DMS79 treated with DMSO at 0.1 percent for 48 hours (cell line): ENCODE data around the gene ZG16B.

Experiments used
- DNase-seq: peaks from one replicate; lab custom pipeline; 2025; lab: John Stamatoyannopoulos, UW

Gene ZG16B, protein sequence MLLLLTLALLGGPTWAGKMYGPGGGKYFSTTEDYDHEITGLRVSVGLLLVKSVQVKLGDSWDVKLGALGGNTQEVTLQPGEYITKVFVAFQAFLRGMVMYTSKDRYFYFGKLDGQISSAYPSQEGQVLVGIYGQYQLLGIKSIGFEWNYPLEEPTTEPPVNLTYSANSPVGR

DNA sequence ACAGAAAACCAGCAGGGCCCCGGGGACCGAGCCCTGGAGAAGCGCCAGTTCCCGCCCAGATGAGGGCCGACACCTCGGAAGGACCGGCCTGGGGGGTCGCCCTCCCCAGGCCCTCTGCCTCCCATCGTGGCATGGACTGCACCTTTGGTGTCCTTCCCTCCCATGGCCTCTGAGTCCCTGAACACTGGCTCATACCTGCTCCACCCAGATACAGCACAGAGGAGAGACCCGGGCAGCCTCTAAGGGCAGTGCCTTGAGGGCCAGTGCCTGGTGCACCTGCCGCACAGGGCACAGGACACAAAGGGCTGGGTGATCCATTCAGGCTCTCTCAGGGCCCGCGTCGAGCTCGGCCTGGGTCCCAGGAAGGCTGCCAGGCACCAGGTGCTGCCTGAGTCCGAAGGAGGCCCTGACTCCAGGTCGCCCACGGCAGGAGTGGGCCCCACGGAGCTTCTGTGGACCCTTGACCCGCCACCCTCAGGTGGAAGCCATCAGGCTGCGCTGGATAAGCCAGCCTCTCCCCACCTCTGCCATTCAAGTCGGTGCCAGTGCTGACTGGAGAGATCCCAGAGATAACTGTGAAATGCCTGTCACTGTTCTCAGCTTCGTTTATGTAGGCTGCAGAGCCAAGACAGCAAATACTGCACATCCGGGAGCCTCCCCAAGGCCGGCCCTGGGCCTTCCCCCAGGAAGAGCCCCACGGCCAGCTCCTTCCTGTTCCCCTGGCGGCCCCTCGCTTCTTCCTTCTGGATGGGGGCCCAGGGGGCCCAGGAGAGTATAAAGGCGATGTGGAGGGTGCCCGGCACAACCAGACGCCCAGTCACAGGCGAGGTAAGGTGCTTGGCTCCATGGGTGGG lies at the start of gene ZG16B:
Gene ZG16B, plus strand, starts transcription at position 803 of the 854 bp plus-strand sequence. CDS start 139 bp downstream, outside the sequence.
- DNase-seq: no peak

DNA sequence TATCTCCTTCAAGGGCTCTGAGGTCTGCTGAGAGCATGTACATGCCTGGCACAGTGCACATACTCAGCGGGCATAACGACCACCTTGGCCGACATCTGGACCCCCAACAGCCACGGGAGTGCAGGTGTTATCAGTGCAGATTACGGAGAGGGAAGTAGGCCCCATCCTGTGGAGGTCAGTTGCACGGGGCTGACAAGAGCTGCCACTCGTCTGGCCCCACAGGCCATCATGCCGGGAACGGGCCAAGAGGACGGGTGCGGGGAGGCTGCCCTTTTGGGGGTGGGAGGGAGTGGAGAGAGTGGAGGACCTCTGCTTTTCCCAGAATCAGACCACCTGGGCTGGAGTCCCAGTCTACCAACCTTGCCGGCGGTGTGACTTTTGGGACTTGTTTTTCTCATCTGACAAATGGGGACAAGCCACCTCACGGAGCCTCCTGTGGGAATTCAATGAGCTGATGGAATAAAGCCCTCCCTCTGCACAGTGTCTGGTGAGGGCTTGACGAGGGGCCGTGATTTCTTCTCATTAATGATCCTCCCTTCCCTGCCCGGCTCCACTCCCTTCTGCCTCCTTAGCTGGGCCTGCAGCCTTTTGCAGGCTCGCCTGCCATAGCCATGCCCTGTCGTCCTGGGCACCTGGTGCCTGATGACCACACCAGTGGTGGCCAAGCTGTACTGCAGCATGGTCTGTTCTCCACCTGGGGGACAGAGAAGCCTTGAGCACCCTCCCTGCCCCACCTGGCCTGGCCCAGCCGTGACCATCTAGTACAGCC lies 47.3 kb upstream of the ZG16B start:
- no peak for DNase-seq

DNA sequence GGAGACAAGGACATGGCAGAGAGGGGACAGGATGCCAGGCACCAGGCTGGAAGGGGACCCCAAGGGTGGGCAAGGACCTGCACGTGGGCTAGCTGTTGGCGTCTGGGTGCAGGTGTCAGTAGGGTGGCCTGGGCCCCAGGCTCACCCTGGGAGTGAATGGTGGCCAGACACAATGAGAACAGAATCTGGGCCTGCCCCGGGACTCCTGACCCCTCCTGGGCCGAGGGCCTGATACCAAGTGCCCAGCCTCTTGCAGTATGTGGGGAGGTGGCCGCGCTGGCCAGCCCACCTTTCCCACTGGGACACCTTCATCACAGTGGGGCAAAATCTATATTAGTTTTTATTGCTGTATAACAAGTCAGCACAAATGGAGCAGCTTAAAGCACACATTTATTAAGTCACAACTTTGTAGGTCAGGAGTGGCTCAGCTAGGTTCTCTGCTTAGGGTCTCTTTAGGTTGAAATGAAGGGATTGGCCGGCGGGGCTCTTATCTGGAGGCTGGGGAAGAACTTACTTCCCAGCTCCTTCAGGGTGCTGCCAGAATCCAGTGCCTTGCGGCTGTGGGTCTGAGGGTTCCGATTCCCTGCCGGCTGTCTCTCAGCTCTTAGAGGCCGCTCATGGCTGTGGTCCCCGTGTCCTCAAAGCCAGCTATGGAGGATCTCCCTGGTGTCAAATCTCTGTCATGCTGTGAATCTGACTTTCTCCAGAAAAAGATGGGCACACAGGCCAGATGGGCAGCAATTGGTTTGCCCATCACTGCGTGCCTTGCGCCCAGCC lies 46.3 kb upstream of the ZG16B start:
- DNase-seq: no peak

DNA sequence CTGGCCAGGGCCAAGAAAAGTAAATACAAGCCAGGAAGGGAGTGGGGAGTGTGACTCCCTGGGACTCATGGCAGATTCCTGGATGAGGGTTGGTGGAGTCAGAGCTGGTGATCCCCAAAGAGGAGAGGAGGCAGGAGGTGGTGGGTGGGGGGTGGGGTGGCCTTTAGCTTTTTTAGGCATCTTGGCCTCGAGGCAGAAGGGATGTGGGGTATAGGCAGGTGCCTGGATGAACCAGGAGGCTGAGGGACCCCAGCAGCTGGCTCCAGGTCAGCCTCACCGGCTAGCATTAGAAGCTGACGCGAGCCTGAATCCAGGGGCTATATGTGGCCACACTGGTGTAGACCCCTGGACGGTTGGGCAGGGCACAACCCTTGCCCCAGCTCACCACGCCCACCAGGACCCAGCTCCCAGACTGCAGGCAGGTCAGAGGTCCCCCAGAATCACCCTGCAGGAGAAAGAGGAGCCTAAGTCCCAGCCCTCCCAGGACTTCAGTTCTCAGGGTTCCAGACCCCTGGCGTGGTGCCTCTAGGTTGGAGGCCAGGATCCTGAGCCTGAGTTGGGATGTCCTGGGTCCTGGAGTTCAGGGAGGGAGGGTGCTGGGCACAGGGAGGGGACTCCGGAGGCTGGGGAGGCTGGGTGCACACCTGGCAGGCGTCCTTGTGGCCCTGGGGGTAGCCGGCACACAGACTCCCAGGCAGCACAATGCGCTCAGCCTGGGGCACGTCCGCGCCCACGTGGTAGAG lies 45.6 kb upstream of the ZG16B start:
- DNase-seq: no peak

DNA sequence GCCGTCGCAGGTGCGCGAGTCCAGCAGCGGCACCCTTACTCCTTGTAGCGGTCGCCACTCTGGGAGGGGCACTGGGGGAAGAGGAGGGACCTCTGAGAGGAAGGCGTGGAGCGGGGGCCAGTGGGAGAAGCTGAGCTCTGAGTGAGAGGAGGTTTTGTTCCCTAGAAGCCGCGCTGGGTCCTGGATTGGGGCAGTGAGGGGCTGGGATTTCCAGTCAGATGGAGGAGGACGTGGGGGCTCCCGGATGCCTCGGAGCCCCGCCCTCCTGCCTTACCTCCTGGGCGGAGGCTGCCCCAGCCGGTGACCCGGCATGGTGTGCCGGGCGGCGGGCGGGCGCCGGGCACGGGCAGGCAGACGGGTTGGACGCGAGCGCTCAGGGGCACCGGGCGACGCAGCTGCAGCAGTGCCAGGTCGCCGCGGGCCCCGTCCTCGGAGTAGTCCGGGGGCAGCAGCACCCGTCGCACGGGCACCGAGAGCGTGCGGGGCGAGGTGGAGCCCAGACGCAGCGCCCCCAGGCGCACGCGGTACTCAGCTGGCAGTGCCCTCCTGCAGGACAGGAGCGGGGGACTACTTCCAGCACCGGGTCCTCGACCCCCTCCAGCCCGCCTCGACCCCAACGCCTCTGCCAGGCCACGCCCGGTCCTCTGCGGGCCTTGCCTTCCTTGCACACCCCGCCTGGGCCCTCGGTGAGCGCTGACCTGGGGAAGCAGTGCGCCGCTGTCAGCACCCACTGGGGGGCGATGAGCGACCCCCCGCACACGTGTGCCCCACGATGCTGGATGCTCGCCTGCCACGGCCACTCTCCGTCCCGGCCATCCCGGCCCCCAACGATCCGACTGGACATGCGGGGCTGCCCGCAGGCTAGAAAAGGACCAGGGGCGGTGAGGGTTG lies 44.8 kb upstream of the ZG16B start:
- no peak for DNase-seq

DNA sequence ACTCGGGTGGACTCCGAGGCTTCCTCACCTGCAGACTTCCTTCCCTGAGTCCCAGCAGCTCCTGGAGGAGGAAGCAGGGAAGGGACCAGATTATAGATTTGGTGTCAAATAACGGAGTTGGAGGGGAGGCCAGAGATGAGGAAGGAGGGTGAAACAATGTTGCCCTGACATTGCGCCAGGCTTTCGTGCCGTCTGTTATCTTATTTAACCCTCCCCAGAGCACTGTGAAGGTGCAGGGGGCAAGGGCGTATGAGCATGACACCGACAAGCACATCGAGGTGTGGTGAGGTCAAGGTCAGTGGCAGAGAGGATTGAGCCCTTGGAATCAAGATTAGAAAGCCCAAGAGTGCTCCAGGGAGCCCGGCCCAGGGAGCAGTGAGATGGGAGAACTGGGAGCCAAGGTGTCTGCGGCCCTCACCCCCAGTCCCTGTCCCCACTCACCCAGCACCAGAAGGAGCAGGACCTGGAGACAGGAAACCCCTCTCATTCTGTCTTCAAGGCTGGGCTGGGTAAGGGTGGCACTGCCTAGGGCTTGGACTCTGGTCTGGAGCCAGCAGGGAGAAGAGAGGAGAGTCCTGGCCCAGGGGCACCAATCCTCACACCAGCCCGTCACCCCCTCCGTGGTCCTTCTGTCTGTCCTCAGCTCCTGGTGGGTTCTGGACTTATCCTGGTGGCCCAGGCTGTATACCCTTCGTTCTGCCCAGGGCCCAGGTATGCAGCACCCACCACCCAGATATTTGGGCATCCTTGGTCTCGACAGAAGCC lies 43.9 kb upstream of the ZG16B start:
- no peak for DNase-seq

DNA sequence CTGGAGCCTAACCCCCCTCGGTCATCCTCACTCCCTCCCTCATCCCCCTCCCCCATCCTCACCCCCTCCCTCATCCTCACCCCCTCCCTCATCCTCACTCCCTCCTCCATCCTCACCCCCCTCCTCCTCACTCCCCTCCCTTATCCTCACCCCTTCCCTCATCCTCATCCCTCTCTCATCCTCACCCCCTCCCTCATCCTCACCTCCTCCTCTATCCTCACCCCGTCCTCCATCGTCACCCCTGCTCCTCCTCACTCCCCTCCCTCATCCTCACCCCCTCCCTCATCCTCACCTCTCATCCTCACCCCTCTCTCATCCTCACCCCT lies 43.3 kb upstream of the ZG16B start:
- DNase-seq: no peak

DNA sequence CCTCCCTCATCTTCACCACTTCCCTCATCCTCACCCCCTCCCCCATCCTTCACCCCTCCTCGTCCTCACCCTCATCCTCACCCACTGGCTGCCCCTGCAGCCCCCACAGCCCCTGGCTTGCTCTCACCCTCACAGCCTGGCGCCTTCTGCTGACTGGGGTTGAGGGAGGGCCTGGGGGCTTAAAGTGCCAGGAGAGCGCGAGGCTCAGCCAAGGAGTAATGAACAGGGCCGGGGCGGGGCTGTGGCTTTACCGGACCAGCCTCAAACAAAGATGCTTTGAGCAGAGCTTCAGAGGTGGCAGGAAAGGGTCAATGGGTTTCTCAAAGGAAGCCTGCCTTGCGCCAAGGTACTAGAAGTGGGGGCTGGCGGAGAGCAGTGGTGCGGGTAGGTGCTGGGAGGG lies 42.7 kb upstream of the ZG16B start, which contains the start of gene PRSS33:
Gene PRSS33, minus strand, starts transcription at position 155 of the 400 bp plus-strand sequence. CDS start 1,013 bp downstream, outside the sequence.
- no peak for DNase-seq

DNA sequence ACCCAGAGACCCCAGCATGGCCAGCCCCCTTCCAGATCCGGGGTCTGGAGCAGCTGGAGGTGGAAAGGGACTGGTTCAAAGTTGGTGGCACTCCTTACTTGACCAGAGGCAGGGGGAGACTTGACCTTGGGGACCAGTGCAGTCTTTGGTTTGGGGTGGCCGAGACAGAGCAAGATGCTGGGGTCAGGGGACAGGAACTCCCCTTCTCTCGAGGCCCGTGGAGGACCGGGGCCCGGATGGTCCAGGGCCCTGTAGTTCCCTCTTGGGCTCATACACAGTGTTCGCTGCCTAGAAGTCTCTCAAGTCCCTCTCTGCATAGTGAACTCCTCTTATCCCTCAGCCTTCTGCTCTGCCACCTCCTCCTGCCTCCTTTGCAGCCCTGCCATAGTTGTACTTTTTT lies 42.1 kb upstream of the ZG16B start:
- DNase-seq: no peak

DNA sequence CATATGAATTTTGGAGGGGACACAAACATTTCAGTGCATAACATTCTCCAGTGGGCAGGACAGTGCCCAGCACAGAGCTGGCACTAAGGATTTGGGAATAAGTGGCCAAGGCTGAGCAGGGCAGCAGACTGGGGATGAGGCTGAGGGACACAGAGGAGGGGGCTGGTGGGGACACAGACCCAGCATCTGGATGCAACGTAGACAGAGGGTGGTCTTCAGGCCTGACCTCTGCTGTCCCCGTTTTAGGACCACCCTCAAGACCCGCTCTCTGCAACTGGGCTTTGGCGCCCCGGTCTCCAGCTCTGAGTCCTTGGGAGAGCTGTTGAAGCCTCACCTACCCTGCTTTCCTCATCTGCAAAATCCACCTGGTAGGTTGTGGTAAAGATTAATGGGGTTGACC lies 39.5 kb upstream of the ZG16B start:
- no peak for DNase-seq

DNA sequence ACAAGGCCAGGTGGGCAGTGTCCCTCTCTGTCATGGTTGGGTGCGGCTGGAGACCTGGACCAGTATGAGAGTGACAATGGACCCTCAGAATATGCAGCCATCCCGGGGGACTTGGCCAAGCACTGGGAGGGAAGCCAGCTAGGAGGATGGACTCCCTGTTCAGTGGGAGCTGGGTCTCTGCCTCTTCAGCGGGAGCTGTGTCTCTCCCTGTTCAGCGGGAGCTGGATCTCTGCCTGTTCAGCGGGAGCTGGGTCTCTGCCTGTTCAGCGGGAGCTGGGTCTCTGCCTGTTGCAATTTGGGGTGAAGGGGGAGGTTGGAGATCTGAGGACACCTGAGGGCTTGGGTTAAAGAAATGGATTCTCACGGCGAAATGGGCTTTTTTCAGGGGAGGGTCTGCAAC lies 38.9 kb upstream of the ZG16B start:
- no peak for DNase-seq

DNA sequence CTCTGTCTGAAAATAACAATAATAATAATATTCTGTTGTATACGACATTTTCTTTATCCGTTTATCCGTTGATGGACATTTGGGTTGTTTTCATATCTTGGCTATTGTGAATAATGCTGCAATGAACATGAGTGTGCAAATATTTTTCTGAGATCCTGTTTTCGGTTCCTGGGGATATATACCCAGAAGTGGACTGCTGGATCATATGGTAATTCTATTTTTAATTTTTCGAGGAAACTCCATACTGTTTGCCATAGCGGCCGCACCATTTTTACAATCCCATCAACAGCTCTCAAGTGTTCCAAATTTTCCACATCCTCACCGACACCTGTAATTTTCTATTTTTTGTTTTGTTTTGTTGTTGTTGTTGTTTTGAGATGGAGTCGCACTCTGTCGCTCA lies 37.2 kb upstream of the ZG16B start:
- DNase-seq: no peak

DNA sequence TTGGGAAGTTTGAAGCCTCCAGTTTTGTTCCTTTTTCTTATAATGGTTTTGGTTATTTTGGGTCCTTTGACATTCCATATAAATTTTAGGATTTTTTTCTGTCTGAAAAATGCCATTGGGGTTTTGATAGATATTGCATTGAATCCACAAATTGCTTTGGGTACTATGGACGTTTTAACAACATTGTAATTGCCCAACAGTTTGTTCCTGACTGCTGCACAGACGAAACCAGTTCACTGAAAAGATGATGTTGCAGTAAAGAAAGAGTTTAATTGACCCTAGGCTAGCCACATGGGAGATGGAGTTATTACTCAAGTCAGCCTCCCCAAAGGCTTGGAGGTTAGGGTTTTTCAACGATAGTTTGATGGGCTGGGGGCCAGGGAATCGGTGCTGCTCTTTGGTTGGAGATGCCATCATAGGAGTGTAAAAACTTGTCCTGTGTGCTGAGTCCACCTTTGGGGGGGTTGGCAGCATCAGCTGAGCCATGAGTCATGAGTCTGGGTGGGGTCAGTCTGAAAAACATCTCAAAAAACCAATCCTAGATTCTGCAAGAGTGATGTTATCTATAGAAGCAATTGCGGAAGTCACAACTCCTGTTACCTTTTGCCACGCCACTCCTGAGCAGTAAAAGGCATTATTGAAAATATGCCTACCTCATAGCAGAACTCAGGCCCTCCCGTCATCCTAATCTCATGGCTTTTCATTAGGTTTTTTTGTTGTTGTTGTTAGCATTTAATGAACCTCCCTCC lies 34.5 kb upstream of the ZG16B start:
- no peak for DNase-seq

DNA sequence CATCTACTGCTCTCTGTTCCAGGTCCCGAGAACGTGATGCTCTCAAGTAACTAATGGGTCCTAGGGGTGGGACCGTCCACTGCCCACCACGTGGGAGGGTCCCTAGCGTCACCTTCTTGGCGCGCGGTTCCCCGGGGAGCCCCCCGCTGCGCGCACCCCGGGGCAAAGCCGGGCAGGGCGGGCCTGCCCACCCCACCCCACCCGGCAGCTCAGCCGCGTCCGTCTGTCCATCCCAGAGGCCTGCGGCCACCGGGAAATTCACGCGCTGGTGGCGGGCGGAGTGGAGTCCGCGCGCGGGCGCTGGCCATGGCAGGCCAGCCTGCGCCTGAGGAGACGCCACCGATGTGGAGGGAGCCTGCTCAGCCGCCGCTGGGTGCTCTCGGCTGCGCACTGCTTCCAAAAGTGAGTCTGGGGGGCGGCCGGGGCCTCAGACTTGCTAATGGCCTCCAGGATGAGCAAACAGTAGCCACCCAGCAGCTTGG lies 31.3 kb upstream of the ZG16B start:
- DNase-seq: no peak

DNA sequence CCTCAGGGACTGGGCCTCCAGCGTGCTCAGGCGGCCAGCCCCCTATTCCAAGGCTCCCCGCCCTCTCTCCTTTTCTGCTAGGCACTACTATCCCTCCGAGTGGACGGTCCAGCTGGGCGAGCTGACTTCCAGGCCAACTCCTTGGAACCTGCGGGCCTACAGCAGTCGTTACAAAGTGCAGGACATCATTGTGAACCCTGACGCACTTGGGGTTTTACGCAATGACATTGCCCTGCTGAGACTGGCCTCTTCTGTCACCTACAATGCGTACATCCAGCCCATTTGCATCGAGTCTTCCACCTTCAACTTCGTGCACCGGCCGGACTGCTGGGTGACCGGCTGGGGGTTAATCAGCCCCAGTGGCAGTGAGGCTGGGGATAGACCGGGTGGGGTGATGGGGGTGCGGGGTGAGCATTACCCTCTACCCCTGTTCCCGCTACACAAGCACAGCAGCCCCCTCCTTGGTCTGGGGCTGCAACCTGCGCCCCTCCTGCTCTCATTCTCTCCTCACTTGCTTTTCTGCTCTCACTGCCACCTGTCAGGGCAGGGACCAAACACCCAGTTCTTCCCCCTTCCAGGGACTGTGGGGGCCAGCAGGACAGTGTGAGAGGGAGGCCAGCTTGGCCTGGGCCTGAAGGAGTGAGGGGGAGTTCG lies 30.8 kb upstream of the ZG16B start:
- no peak for DNase-seq

DNA sequence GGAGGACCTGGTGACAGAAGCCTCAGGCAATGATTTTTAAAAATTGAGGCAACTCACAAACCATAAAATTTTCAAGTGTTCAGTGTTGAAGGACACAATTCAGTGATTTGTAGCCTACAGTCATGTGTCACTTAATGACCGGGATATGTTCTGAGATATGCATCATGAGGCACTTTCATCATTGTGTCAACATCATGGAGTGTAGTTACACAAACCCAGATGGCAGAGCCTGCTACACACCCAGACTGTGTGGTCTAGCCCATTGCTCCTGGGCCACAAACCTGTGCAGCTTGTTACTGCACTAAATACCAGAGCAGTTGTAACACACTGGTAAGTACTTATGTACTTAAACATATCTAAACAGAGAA lies 30.3 kb upstream of the ZG16B start:
- DNase-seq: peak; percentile 11

DNA sequence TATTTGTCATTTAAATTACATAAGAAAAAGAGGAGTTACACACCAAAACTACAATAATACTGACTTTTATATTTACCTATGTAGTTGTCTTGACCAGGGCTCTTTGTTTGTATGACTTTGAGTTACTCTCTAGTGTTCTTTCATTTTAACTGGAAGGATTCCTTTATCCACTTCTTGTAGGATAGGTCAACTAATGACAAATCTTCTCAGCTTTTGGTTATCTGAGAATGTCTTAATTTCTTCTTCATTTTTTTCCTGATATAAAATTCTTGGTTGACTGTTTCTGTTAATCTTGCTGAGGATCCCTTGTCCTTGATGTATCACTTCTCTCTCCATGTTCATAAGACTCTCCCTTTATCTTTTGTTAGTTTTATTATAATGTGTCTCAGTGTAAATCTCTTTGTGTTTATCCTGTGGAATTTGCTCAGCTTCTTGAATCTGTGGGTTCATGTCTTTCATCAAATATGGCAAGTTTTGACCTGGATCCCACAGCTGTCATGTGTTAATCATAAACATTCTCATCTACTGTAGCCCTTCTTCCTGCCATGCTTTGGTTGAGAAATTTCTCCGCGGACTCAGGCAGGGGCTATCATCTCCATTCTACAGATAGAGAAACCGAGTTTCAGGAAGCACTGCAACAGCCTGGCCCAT lies 26.4 kb upstream of the ZG16B start:
- no peak for DNase-seq

DNA sequence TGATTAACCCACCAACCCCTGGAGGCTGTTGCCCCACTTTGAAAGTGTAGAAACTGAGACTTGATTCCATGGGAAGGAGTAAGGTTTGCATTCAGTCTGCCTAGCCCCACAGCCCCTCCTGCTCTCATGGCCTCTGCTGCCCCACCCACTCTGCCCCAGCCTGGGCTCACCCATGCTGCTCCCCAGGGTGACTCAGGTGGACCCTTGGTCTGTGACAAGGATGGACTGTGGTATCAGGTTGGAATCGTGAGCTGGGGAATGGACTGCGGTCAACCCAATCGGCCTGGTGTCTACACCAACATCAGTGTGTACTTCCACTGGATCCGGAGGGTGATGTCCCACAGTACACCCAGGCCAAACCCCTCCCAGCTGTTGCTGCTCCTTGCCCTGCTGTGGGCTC lies 25.4 kb upstream of the ZG16B start:
- DNase-seq: no peak
